ENCODE data around the gene MACROD1. TPM values are rescaled to one million over a fixed set of nuclear protein-coding genes. Genes with fewer than 3 reads are reported as not detected.

Gene MACROD1
- total and polyA plus RNA-seq, 10 of the 15 experiments (the other 5 are each of a cell fraction or from before 2014, with no cell fraction given): 1.2 to 22.7 (median 11.3) TPM; not detected in 1

- under 1% methylated on average over 26 of the region's 27 CpGs for WGBS (ENCODE audit: insufficient coverage, insufficient replicate concordance, low lambda C conversion rate, missing lambda C conversion rate)
- ChIA-PET SMC1A (ENCODE audit: uncharacterized antibody, unreplicated experiment) (interaction anchor here (0.7 to 5.5 kb wide), 19 partner anchors 9 to 125 kb away, joined by 3 to 98 read pairs (median 5); partner anchors contain the start of genes CATSPERZ, ESRRA, FKBP2 and NUDT22), CTCF (interaction anchor here (0.9 to 9.7 kb wide), 21 partner anchors 12 to 242 kb away, joined by 3 to 238 read pairs (median 9); partner anchors contain the start of genes BAD, CATSPERZ, DNAJC4 and ESRRA), POLR2A (interaction anchor here (0.9 to 5.8 kb wide), 20 partner anchors 9 to 154 kb away, joined by 3 to 85 read pairs (median 12); partner anchors contain the start of genes BAD, CATSPERZ, CCDC88B and ESRRA), RAD21 (ENCODE audit: unreplicated experiment) (interaction anchor here (0.6 to 6.6 kb wide), 16 partner anchors 9 to 125 kb away, joined by 3 to 125 read pairs (median 10); partner anchors contain the start of genes BAD, CATSPERZ, DNAJC4 and ESRRA)
- H3K4me2 ChIP-seq (ENCODE audit: control insufficient read depth, insufficient read depth): peak within 1 kb of the TSS; percentile 76
- peaks cover 28 to 33% of the 10 kb centered on the region in 2 experiments for H3K36me3 ChIP-seq (ENCODE audit: control insufficient read depth in 2 of 2, insufficient read depth in 2 of 2, low read length in 1 of 2)
- peaks cover 26% of the 10 kb centered on the region for H3K4me1 ChIP-seq (ENCODE audit: control insufficient read depth, insufficient read depth, low read length)
- H3K27ac ChIP-seq (ENCODE audit: control insufficient read depth, insufficient read depth): peak within 1 kb of the TSS; percentile 98
- H3K9me3 ChIP-seq (replicated peaks; ENCODE audit: control insufficient read depth, insufficient read depth, low read length): no peaks in the 10 kb centered on the region
- ATAC-seq (peak; percentile 76), DNase-seq (ENCODE audit: low read depth, low spot score) (peak; percentile 41), FAIRE-seq (peak; percentile 18)
- H4K20me1 ChIP-seq (ENCODE audit: control insufficient read depth, insufficient read depth): no peaks in the 10 kb centered on the region
- in situ Hi-C loops (cut with MboI) (no loop called here), intact Hi-C loops (cut with micrococcal nuclease; ENCODE audit: unreplicated experiment) (no loop called here)
- BruUV-seq (replicated peaks): TSS peak; percentile 58
- H3K79me2 ChIP-seq (ENCODE audit: control insufficient read depth, insufficient read depth, low read length): peaks cover 39% of the 10 kb centered on the region
- no peaks in the 10 kb centered on the region for H3K27me3 ChIP-seq (replicated peaks in 1 of 2; ENCODE audit: control insufficient read depth in 2 of 2, insufficient read depth in 2 of 2, low read length in 1 of 2)
- peak within 1 kb of the TSS; percentile 95 for H3K9ac ChIP-seq (ENCODE audit: control insufficient read depth, insufficient read depth, low read length)
- peak within 1 kb of the TSS; percentile 74 for H3K4me3 ChIP-seq
- H2AFZ ChIP-seq (ENCODE audit: control insufficient read depth, low read depth, low read length): peak within 1 kb of the TSS; percentile 20
- no peak for TF ChIP-seq NFIC (IDR thresholded peaks at IDR 0.05; ENCODE audit: low read depth, low read length)
- TF ChIP-seq LARP7 (IDR thresholded peaks at IDR 0.05): no peak
- TF ChIP-seq ZNF24 (IDR thresholded peaks at IDR 0.05): no peak
- TF ChIP-seq NRF1 (conservative IDR thresholded peaks at IDR 0.05; ENCODE audit: low read depth, low read length): no peak
- TF ChIP-seq RFX5 (IDR thresholded peaks at IDR 0.05; ENCODE audit: low read depth, low read length): peak; percentile 16; the same call in 1 of the 2 replicates
- TF ChIP-seq HCFC1 (IDR thresholded peaks at IDR 0.05; ENCODE audit: low read length): no peak; the same call in 1 of the 2 replicates
- no peak for TF ChIP-seq ZBTB4 (CRISPR knock-in tag; IDR thresholded peaks at IDR 0.05)
- 0 out of 2 replicates have a peak, but pooled peaks have one; percentile 13 for TF ChIP-seq DPF2 (IDR thresholded peaks at IDR 0.05)
- TF ChIP-seq, protein P1, sequence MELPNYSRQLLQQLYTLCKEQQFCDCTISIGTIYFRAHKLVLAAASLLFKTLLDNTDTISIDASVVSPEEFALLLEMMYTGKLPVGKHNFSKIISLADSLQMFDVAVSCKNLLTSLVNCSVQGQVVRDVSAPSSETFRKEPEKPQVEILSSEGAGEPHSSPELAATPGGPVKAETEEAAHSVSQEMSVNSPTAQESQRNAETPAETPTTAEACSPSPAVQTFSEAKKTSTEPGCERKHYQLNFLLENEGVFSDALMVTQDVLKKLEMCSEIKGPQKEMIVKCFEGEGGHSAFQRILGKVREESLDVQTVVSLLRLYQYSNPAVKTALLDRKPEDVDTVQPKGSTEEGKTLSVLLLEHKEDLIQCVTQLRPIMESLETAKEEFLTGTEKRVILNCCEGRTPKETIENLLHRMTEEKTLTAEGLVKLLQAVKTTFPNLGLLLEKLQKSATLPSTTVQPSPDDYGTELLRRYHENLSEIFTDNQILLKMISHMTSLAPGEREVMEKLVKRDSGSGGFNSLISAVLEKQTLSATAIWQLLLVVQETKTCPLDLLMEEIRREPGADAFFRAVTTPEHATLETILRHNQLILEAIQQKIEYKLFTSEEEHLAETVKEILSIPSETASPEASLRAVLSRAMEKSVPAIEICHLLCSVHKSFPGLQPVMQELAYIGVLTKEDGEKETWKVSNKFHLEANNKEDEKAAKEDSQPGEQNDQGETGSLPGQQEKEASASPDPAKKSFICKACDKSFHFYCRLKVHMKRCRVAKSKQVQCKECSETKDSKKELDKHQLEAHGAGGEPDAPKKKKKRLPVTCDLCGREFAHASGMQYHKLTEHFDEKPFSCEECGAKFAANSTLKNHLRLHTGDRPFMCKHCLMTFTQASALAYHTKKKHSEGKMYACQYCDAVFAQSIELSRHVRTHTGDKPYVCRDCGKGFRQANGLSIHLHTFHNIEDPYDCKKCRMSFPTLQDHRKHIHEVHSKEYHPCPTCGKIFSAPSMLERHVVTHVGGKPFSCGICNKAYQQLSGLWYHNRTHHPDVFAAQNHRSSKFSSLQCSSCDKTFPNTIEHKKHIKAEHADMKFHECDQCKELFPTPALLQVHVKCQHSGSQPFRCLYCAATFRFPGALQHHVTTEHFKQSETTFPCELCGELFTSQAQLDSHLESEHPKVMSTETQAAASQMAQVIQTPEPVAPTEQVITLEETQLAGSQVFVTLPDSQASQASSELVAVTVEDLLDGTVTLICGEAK (IDR thresholded peaks at IDR 0.05; ENCODE audit: borderline replicate concordance): no peak
- peak; percentile 53 to 57 for TF ChIP-seq IKZF2 (IDR thresholded peaks at IDR 0.05)
- TF ChIP-seq PML (IDR thresholded peaks at IDR 0.05; ENCODE audit: low read length): no peak
- TF ChIP-seq IKZF1 (conservative IDR thresholded peaks at IDR 0.05): peak; percentile 60
- TF ChIP-seq HDGF (IDR thresholded peaks at IDR 0.05): peak; percentile 17; the same call in 1 of the 2 replicates
Measured at GRCh38 chr11:64206457-64207255, 40.7 kb upstream of the MACROD1 start, which contains the start of gene FERMT3. Gene FERMT3 (plus strand): TSS chr11:64206721. CDS start chr11:64207365, 644 bp downstream.

All from GM12878 (cell line).